ENCODE results near the gene ACVRL1. TPM values are rescaled to one million over a fixed set of nuclear protein-coding genes. Genes with fewer than 3 reads are reported as not detected.

ACVRL1 gene
- total and polyA plus RNA-seq, 4 donors: 3.1 to 7.9 (median 6.1) TPM

DNA sequence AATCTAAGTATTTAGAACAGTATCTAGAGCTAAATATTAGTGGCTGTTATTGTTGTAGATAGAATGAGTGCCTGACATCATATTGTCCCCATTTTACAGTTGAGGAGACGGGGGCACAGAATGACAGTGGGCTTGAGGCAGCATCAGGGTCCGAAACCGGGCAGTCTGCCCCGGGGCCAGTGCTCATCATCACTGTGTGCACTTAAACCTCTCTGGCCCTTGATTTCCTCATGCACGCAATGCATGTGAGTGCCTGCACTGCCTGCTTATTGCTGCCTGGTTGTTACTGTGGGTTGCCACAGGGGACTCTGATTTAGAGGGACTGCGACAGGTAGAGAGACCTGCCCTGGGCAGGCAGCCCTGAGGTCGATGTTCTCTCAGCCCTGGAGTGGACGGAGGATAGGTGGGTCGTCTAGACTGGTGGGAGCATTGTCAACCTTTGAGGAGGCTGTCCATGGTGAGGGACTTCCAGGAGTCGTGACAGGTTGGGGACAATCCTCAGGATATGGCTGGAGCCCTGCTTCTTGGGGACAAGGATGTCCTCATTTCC, 9.8 kb downstream of the ACVRL1 start (continued):
- TF ChIP-seq YY1 (IDR thresholded peaks at IDR 0.05): no peak

GRCh38 chr12:51917746-51918453, 10.6 kb downstream of the ACVRL1 start:
- Histone ChIP-seq H3K27ac (ENCODE audit: low read depth in 1 of 2, low read length in 2 of 2) (no peak overlapping the region), H3K27me3 (ENCODE audit: control insufficient read depth in 4 of 4, insufficient read depth in 4 of 4, low read length in 3 of 4) (no peaks in the 10 kb centered on the region), H3K4me1 (ENCODE audit: control insufficient read depth in 4 of 4, insufficient read depth in 4 of 4, low read length in 3 of 4) (peaks cover 13 to 28% (median 22%) of the 10 kb centered on the region in 4 donors), H3K9ac (ENCODE audit: low read depth in 1 of 2, low read length in 2 of 2) (no peak overlapping the region), H3K36me3 (ENCODE audit: control insufficient read depth in 4 of 4, insufficient read depth in 3 of 4, low read depth in 1 of 4, low read length in 3 of 4) (no peaks in the 10 kb centered on the region), H3K9me3 (ENCODE audit: control insufficient read depth in 4 of 4, low read length in 3 of 4) (no peaks in the 10 kb centered on the region), H3K4me3 (ENCODE audit: low read depth in 1 of 3, low read length in 3 of 3) (no peak overlapping the region)
- WGBS: 75% methylated on average over 16 of the region's 16 CpGs
- TF ChIP-seq FOXA1 (IDR thresholded peaks at IDR 0.05): no peak
- no peak for TF ChIP-seq RAD21 (IDR thresholded peaks at IDR 0.05)
- TF ChIP-seq HNF4A (conservative IDR thresholded peaks at IDR 0.05): peak; percentile 23 to 37
- peak; percentile 24 for TF ChIP-seq NR2F2 (IDR thresholded peaks at IDR 0.05)
- TF ChIP-seq SP1 (IDR thresholded peaks at IDR 0.05): no peak
- no peak for TF ChIP-seq YY1 (IDR thresholded peaks at IDR 0.05)
- TF ChIP-seq EGR1 (IDR thresholded peaks at IDR 0.05; ENCODE audit: low read depth in 2 of 2): no peak
- TF ChIP-seq FOXA2 (IDR thresholded peaks at IDR 0.05): no peak
- TF ChIP-seq CTCF (IDR thresholded peaks at IDR 0.05; ENCODE audit: low read depth, low read length, missing input control): no peak
- TF ChIP-seq, protein P1, sequence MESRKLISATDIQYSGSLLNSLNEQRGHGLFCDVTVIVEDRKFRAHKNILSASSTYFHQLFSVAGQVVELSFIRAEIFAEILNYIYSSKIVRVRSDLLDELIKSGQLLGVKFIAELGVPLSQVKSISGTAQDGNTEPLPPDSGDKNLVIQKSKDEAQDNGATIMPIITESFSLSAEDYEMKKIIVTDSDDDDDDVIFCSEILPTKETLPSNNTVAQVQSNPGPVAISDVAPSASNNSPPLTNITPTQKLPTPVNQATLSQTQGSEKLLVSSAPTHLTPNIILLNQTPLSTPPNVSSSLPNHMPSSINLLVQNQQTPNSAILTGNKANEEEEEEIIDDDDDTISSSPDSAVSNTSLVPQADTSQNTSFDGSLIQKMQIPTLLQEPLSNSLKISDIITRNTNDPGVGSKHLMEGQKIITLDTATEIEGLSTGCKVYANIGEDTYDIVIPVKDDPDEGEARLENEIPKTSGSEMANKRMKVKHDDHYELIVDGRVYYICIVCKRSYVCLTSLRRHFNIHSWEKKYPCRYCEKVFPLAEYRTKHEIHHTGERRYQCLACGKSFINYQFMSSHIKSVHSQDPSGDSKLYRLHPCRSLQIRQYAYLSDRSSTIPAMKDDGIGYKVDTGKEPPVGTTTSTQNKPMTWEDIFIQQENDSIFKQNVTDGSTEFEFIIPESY (IDR thresholded peaks at IDR 0.05): no peak
- no peak for TF ChIP-seq ATF3 (IDR thresholded peaks at IDR 0.05)
- no peak for TF ChIP-seq TAF1 (conservative IDR thresholded peaks at IDR 0.05)
- no peak for TF ChIP-seq JUND (IDR thresholded peaks at IDR 0.05)
- TF ChIP-seq, protein P2, sequence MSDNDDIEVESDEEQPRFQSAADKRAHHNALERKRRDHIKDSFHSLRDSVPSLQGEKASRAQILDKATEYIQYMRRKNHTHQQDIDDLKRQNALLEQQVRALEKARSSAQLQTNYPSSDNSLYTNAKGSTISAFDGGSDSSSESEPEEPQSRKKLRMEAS (IDR thresholded peaks at IDR 0.05): no peak
- no peak for TF ChIP-seq GABPA (IDR thresholded peaks at IDR 0.05 in 1 of 2, conservative IDR thresholded peaks at IDR 0.05 in 1 of 2)
- no peak for TF ChIP-seq HNF4G (IDR thresholded peaks at IDR 0.05)
- no peak for DNase-seq (ENCODE audit: low spot score)

DNA sequence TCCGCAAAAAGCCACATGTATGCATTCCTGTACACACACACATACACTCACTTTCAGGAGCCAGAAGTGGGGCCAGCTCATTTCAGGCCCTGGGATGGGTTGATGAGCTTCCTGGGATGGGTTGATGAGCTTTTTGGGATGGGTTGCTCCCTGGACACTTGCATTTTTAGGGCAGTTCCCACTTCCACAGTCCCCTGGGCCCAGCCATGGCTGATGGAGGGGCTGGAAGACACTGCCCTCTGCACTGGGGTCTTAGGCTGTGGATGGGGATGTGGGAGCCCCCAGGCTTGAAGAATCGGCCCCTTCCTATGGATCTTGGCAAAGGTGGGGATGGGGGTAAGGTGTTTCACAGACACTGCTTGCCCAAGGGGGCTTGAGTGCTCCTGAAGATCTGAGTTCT, 12.7 kb downstream of the ACVRL1 start:
- TF ChIP-seq RXRA (IDR thresholded peaks at IDR 0.05) (no peak), REST (IDR thresholded peaks at IDR 0.05) (no peak), SP1 (IDR thresholded peaks at IDR 0.05) (no peak), EGR1 (IDR thresholded peaks at IDR 0.05; ENCODE audit: low read depth in 2 of 2) (no peak), JUND (IDR thresholded peaks at IDR 0.05) (no peak)
- Histone ChIP-seq H3K27ac (ENCODE audit: low read depth in 1 of 2, low read length in 2 of 2) (no peak overlapping the region), H3K36me3 (ENCODE audit: control insufficient read depth in 4 of 4, insufficient read depth in 3 of 4, low read depth in 1 of 4, low read length in 3 of 4) (no peaks in the 10 kb centered on the region), H3K27me3 (ENCODE audit: control insufficient read depth in 4 of 4, insufficient read depth in 4 of 4, low read length in 3 of 4) (no peaks in the 10 kb centered on the region), H3K4me3 (ENCODE audit: low read depth in 1 of 3, low read length in 3 of 3) (no peak overlapping the region), H3K9ac (ENCODE audit: low read depth in 1 of 2, low read length in 2 of 2) (no peak overlapping the region), H3K9me3 (ENCODE audit: control insufficient read depth in 4 of 4, low read length in 3 of 4) (no peaks in the 10 kb centered on the region), H3K4me1 (ENCODE audit: control insufficient read depth in 4 of 4, insufficient read depth in 4 of 4, low read length in 3 of 4) (peaks cover 17 to 38% (median 28%) of the 10 kb centered on the region in 4 donors)
- no peak for DNase-seq (ENCODE audit: low spot score)
- 94% methylated on average over 2 of the region's 2 CpGs for WGBS

All from liver (tissue), 9 donors.